GM21576 (cell line): ENCODE data around the gene LIFR.
"Not testable (repeated sequence)": the region's sequence is repeated elsewhere in the genome, so short reads cannot be mapped to it uniquely, and the experiment has no call there.

ENCODE experiments used
- ATAC-seq: cut with Tn5 transposase; IDR thresholded peaks from one replicate; pipeline ENCODE4 v1.9.1; 2021; ENCODE audit warnings: mild to moderate bottlenecking, moderate library complexity; ENCODE audit not compliant: unreplicated experiment

Gene LIFR, protein sequence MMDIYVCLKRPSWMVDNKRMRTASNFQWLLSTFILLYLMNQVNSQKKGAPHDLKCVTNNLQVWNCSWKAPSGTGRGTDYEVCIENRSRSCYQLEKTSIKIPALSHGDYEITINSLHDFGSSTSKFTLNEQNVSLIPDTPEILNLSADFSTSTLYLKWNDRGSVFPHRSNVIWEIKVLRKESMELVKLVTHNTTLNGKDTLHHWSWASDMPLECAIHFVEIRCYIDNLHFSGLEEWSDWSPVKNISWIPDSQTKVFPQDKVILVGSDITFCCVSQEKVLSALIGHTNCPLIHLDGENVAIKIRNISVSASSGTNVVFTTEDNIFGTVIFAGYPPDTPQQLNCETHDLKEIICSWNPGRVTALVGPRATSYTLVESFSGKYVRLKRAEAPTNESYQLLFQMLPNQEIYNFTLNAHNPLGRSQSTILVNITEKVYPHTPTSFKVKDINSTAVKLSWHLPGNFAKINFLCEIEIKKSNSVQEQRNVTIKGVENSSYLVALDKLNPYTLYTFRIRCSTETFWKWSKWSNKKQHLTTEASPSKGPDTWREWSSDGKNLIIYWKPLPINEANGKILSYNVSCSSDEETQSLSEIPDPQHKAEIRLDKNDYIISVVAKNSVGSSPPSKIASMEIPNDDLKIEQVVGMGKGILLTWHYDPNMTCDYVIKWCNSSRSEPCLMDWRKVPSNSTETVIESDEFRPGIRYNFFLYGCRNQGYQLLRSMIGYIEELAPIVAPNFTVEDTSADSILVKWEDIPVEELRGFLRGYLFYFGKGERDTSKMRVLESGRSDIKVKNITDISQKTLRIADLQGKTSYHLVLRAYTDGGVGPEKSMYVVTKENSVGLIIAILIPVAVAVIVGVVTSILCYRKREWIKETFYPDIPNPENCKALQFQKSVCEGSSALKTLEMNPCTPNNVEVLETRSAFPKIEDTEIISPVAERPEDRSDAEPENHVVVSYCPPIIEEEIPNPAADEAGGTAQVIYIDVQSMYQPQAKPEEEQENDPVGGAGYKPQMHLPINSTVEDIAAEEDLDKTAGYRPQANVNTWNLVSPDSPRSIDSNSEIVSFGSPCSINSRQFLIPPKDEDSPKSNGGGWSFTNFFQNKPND

DNA sequence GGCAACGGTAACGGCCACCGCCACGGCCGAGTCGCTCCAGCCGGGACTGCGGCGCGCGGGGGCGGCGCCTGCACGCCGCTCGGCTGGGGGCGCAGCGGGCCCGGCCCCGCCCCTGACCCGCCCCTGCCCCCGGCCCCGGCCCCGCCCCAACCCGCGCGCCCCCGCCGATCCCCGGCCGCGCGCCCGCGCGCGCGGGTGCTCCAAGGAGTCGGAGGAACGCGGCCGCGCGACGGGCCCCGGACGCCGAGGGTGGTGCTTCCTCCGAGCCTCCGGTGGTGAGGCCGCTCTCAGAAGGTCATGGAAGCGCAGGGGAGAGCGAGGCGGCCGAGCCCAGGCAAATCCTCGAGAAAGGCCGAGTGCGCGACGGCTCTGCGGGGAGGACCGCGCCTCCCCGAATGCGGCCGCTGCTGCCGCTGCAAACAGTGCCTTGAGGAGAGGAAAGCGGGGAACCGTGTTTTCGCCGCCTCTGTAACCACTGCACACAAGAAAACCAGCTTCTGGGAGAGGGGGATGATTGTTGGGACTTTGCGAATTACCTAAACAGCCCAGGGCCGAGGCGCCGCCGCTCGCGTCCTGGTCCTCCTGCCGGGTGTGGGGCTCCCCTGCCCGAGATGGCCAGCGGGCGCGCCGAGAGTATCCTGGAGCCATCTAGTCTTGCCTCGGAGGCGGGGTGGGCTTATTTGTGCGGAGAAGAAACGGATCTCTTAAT lies at the start of gene LIFR:
Gene LIFR, minus strand, starts transcription at position 48 of the 709 bp plus-strand sequence. CDS start 25,999 bp downstream, outside the sequence.
- ATAC-seq, result peak; percentile 59

GRCh38 chr5:38605610-38606009 lies 49.2 kb upstream of the LIFR start:
- no peak for ATAC-seq

- no peak for ATAC-seq
These were observed 47.2 kb upstream of the LIFR start for GRCh38 chr5:38603691-38604090.

DNA sequence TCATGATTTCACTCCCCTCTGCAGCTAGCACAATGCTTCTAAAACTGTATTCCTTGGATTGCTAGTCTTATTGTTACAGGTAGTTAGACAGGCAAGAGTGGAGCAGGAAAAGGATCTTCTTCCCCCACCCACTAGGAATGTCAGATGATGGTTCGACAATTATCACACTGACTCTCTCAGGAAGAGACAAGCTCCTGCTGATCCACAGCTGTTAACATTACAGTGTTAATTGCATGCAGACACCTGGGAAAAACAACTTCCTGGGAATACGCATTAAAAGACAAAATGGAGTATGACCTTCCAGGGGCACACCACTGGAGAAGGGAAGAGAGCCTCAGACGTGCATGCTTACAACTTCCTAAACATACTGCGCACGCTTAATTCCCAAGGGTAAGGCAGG lies 46.2 kb upstream of the LIFR start:
- no peak for ATAC-seq

GRCh38 chr5:38601863-38602298 lies 45.4 kb upstream of the LIFR start:
- ATAC-seq, result no peak

- no peak for ATAC-seq
These were observed 44.9 kb upstream of the LIFR start for GRCh38 chr5:38601133-38601862.

DNA sequence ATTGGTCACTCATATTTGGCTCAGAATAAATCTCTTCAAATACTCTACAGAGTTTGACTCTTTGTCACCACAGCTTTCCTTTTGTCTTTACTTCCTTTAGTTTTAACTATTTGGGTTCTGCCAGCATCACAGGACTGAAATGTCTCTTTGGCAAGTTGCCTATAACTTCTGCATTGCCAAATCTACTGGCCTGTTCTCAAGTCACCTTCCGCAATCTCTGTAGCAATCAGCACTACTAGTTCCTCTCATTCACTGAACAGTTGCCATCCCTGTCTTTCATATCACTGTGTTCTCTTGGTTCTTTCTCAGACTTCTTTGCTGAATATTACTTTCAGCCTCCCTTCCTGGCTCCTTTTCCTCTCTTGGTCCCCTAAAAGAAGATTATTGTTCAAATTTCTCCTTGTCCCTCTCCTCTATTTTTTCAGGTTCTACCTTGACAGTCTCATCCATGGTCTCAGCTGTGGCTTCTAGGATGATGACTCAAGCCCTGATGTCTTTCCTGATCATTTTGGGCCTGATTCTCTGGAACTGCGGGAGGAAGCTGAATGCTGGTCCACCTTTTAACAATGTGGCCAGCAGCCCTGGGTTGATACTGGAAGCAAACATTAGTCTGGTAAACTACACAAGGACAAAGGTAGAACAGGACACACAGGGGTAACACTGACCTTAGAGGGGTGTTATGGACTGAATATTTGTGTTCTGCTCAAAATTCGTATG lies 44.0 kb upstream of the LIFR start:
- ATAC-seq, result no peak

DNA sequence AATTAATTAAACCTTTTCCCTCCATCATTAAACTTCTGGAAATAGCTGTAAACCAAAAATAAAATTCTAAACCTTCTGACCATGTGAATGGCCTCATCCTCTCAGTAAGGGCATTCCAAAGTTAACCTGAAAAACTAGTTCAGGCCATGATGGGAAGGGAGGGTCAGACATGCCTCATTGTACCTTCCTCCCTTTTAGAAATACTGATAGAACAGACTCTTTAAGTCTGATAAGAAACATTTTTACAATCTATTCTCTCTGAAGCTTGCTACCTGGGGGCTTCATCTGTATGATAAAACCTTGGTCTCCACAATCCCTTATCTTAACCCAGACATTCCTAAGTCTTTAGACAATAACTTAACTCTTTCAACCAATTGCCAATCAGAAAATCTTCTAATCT lies 43.3 kb upstream of the LIFR start:
- not testable (repeated sequence) for ATAC-seq

- no peak for ATAC-seq
These were observed 42.7 kb upstream of the LIFR start for GRCh38 chr5:38598994-38599617.

DNA sequence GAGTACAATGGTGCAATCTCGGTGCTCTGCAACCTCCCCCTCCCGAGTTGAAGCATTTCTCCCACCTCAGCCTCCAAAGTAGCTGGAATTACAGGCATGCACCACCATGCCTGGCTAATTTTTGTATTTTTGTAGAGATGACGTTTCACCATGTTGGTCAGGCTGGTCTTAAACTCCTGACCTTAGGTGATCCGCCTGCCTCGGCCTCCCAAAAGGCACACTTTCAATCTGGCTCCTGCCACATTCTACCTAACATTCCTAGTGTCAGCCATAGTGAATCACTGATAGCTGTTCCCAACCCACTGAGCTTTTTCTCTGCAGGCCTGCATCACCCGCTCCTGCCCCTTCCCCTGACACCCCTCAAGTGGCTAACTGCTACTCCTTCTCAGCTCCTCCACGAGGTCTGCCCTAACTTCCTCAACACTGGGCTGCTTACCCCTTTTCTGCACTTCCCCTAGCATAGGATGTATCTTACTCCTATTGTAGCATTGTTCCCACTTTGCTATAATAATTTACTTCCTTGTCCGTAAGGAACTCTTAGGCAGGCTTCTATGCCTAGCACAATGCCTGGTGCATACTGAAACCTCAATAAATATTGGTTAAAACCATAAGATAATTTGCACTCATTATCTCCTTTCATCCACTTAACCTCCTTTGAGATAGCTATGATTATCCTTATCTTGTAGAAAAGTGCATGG lies 42.0 kb upstream of the LIFR start:
- no peak for ATAC-seq

GRCh38 chr5:38596981-38597380 lies 40.5 kb upstream of the LIFR start:
- no peak for ATAC-seq

- ATAC-seq, result no peak
These were observed 38.8 kb upstream of the LIFR start for GRCh38 chr5:38595132-38595745.

DNA sequence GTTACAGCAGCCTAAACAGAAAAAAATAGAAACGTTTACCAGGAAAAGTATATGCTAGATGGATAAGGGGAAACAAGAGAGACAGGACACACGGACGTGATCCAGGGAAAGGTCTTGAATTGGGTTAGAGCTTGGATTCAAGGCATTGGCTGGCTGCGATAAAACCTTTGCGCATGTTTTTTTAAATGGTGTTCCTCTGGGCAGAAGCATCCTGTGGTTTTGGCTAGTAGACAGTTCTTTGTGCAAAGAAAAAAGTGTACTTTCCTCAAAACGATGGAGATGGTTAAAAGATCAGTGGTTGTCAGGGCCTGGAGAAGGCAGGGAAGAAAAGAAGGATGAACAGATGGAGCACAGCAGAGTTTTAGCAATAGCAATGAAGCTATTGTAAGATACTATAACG lies 37.5 kb upstream of the LIFR start:
- no peak for ATAC-seq

DNA sequence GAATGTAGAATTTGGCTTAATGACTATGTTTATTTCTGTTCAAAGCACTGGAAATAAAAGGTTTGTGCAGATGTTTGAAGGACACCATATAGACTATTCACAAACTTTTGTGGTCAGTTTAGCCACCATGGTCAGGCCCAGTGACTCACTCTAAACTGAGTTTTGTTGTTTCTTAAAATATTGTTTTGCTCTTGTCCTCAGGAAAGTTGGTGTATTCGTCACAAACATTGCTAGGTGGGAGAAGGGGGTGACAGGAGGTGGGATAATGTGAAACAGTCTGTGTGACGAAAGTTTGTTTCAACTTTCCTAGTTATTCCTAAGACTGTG lies 35.0 kb upstream of the LIFR start:
- no peak for ATAC-seq

GRCh38 chr5:38590838-38591522 lies 34.5 kb upstream of the LIFR start:
- no peak for ATAC-seq

DNA sequence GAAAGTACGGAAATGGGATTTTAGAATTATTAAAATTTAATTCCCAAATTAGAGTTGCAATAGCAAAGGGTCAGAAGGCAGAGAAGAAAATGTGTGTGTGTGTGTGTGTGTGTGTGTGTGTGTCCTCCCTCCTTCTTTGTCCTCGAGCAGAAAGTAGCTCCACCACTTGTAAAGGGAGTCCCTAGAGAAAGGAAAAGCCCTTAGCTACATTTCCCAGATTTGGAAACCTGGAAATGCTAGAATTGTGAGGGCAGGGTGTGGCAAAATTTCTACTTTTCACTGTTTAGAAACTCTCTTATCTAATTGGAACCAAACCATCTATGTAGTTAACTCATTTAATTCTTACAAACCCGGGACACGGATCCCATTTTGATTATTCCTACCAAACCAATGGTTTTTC lies 33.2 kb upstream of the LIFR start:
- ATAC-seq, result no peak

DNA sequence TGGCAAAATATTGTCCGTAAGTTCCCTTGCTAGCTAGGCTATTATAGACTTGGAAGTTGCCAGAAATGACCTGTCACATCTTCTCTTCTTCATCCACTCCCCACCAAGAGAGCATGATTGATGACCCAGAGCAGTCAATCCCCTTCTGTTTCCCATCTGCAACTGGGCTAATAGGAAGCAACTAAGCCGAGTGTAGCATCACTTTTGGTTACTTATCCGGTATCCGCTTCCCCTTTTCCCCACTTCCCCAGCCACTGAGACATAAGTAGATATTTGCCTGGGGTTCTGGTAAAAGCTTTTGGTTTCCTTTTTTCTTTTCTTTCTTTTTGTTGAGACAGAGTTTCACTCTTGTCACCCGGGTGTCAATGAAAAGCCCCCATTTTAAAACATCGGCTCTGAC lies 29.4 kb upstream of the LIFR start:
- ATAC-seq, result no peak

GRCh38 chr5:38583500-38583899 lies 27.1 kb upstream of the LIFR start:
- ATAC-seq, result no peak
